ENCODE measurements around the gene MAPK1. TPM values are rescaled to one million over a fixed set of nuclear protein-coding genes. Genes with fewer than 3 reads are reported as not detected.
"Not testable (repeated sequence)": the region's sequence is repeated elsewhere in the genome, so short reads cannot be mapped to it uniquely, and the experiment has no call there.

Gene MAPK1
- total RNA-seq, 1 experiment from 2014 or later: 139 TPM

GRCh38 chr22:21815357-21815756 is 52.1 kb downstream of the MAPK1 start:
- no peak for DNase-seq (ENCODE audit: low spot score)
- H3K9me3 ChIP-seq (ENCODE audit: low read depth, low read length, poor library complexity, severe bottlenecking): peaks cover 9% of the 10 kb centered on the region
- no peak overlapping the region for H3K4me3 ChIP-seq (ENCODE audit: low read depth, low read length, poor library complexity, severe bottlenecking)
- ChIA-PET POLR2A (ENCODE audit: low non-redundant PET) (no interaction called here), CTCF (no interaction called here)
- H3K4me1 ChIP-seq (ENCODE audit: insufficient read depth, low read length, poor library complexity, severe bottlenecking): peaks cover 35% of the 10 kb centered on the region
- TF ChIP-seq CTCF (conservative IDR thresholded peaks at IDR 0.05; ENCODE audit: low read depth, low read length) (no peak), EZH2 (IDR thresholded peaks at IDR 0.05; ENCODE audit: borderline replicate concordance, low read depth, low read length, poor library complexity, severe bottlenecking) (no peak)
- no TSS peak for BruUV-seq (replicated peaks)
- H3K36me3 ChIP-seq (ENCODE audit: insufficient read depth, low read length, poor library complexity, severe bottlenecking): no peaks in the 10 kb centered on the region
- no peaks in the 10 kb centered on the region for H3K27me3 ChIP-seq (replicated peaks; ENCODE audit: insufficient read depth, low read depth, low read length, poor library complexity)
- intact Hi-C loops (cut with micrococcal nuclease; ENCODE audit: unreplicated experiment): loop anchor here (5.0 kb wide), 1 partner anchor 52 kb away; the partner anchor contains the start of gene MAPK1
- H3K27ac ChIP-seq (ENCODE audit: low read depth, low read length, poor library complexity, severe bottlenecking): no peak overlapping the region

DNA sequence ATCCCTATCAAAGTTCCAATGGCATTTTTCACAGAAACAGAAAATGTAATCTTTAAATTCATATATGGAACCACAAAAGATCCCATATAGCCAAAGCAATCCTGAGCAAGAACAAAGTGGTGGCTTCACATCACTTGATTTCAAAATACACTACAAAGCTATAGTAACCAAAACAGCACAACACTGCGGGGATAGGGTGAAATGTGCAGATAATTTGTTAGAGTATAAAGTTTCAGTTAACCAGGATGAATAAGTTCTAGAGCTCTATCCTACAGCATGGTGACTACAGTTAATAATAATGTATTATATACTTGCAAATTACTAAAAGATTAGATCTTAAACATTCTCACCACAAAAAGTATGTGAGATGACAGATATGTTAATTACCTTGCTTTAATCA is 55.5 kb downstream of the MAPK1 start:
- Histone ChIP-seq H3K9me3 (ENCODE audit: low read depth, low read length, poor library complexity, severe bottlenecking) (peaks cover 9% of the 10 kb centered on the region), H3K27ac (ENCODE audit: low read depth, low read length, poor library complexity, severe bottlenecking) (no peak overlapping the region), H3K27me3 (replicated peaks; ENCODE audit: insufficient read depth, low read depth, low read length, poor library complexity) (no peaks in the 10 kb centered on the region), H3K4me3 (ENCODE audit: low read depth, low read length, poor library complexity, severe bottlenecking) (no peak overlapping the region), H3K36me3 (ENCODE audit: insufficient read depth, low read length, poor library complexity, severe bottlenecking) (no peaks in the 10 kb centered on the region), H3K4me1 (ENCODE audit: insufficient read depth, low read length, poor library complexity, severe bottlenecking) (peaks cover 16% of the 10 kb centered on the region)
- no peak for DNase-seq (ENCODE audit: low spot score)
- no peak for TF ChIP-seq CTCF (conservative IDR thresholded peaks at IDR 0.05; ENCODE audit: low read depth, low read length)
- TF ChIP-seq EZH2 (IDR thresholded peaks at IDR 0.05; ENCODE audit: borderline replicate concordance, low read depth, low read length, poor library complexity, severe bottlenecking): no peak
- no TSS peak for BruUV-seq (replicated peaks)
- ChIA-PET CTCF (no interaction called here), POLR2A (ENCODE audit: low non-redundant PET) (no interaction called here)
- intact Hi-C loops (cut with micrococcal nuclease; ENCODE audit: unreplicated experiment): no loop called here

DNA sequence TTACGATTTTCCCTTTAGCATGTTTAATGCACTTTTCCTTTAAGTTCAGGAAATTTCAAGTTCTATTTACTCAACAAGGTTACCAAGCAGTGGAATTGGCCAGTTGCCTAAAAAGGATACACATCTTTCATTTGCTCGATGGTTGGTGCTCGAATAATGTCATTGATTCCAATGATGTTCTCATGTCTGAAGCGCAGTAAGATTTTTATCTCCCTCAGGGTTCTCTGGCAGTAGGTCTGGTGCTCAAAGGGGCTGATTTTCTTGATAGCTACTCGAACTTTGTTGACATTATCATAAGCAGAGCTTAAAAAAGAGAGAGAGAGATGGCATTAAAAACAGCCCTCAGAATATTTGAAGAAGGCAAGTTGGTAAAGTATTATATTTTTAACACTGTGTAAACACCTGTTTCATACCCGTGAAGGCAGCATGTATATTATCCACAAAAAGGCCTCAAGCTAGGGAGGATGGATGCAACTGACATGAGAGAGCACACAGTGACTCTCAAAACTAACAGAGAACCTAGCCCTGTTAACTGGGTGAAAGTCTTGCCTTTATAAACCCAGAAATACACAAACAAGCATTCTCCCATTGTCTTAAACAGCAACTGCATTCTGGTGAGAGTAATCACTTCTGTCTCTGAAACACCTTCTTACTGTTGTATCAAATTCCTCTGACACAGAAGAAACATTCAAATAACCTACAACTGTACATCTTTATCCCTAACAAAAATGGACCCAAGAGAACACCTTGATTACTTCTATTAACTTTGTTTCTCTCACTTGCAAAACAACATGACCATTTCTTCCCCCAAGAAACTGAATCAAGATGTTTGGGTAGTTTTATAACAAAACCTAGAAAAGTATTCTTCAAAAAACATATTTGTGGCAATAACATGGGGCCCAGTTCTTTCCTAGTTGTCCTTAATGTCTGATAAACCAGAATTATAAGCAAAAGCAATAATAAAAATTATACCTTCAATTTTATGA is 59.6 kb downstream of the MAPK1 start:
- ChIA-PET POLR2A (ENCODE audit: low non-redundant PET) (interaction anchor here (0.6 kb wide), 1 partner anchor 42 kb away, joined by 3 read pairs; no protein-coding TSS in a partner anchor), CTCF (no interaction called here)
- no peak overlapping the region for H3K27ac ChIP-seq (ENCODE audit: low read depth, low read length, poor library complexity, severe bottlenecking)
- H3K36me3 ChIP-seq (ENCODE audit: insufficient read depth, low read length, poor library complexity, severe bottlenecking): peaks cover 33% of the 10 kb centered on the region
- TF ChIP-seq CTCF (conservative IDR thresholded peaks at IDR 0.05; ENCODE audit: low read depth, low read length): no peak
- TF ChIP-seq EZH2 (IDR thresholded peaks at IDR 0.05; ENCODE audit: borderline replicate concordance, low read depth, low read length, poor library complexity, severe bottlenecking): no peak
- H3K4me3 ChIP-seq (ENCODE audit: low read depth, low read length, poor library complexity, severe bottlenecking): no peak overlapping the region
- H3K27me3 ChIP-seq (replicated peaks; ENCODE audit: insufficient read depth, low read depth, low read length, poor library complexity): no peaks in the 10 kb centered on the region
- peaks cover 9% of the 10 kb centered on the region for H3K9me3 ChIP-seq (ENCODE audit: low read depth, low read length, poor library complexity, severe bottlenecking)
- no peak for DNase-seq (ENCODE audit: low spot score)
- intact Hi-C loops (cut with micrococcal nuclease; ENCODE audit: unreplicated experiment): no loop called here
- no peaks in the 10 kb centered on the region for H3K4me1 ChIP-seq (ENCODE audit: insufficient read depth, low read length, poor library complexity, severe bottlenecking)
- BruUV-seq (replicated peaks): no TSS peak

- H3K4me3 ChIP-seq (ENCODE audit: low read depth, low read length, poor library complexity, severe bottlenecking); H3K27me3 ChIP-seq (replicated peaks; ENCODE audit: insufficient read depth, low read depth, low read length, poor library complexity); BruUV-seq (replicated peaks); DNase-seq (ENCODE audit: low spot score); H3K4me1 ChIP-seq (ENCODE audit: insufficient read depth, low read length, poor library complexity, severe bottlenecking); CTCF ChIA-PET; intact Hi-C loops (cut with micrococcal nuclease; ENCODE audit: unreplicated experiment); H3K27ac ChIP-seq (ENCODE audit: low read depth, low read length, poor library complexity, severe bottlenecking); POLR2A ChIA-PET (ENCODE audit: low non-redundant PET); H3K9me3 ChIP-seq (ENCODE audit: low read depth, low read length, poor library complexity, severe bottlenecking): not testable (repeated sequence)
- H3K36me3 ChIP-seq (ENCODE audit: insufficient read depth, low read length, poor library complexity, severe bottlenecking): peaks cover 55% of the 10 kb centered on the region
Observed at GRCh38 chr22:21805325-21805724, 62.1 kb downstream of the MAPK1 start.
